Fibroblast of the aortic adventitia (primary cell): Measurements from ENCODE around the gene FRYL. TPM values are rescaled to one million over a fixed set of nuclear protein-coding genes. Genes with fewer than 3 reads are reported as not detected.

Source experiments
- DNase-seq: peaks from one replicate; pipeline ENCODE4 v3.0.0-alpha.2; 2010; ENCODE audit warnings: low read depth
- H3K4me3 ChIP-seq: 2 replicates; pipeline ENCODE4 v1.5.1; 2011; ENCODE audit warnings: low read depth, mild to moderate bottlenecking, control low read depth, low read length, moderate library complexity
- total RNA-seq: library from RNA; depleted of rRNA; stranded (reverse); fragments of >200 nt; gene quantifications from 2 replicates; pipeline ENCODE4 v1.2.3, GENCODE V29; 2012; ENCODE audit warnings: low replicate concordance
- TF ChIP-seq, protein P1 (sequence below): IDR thresholded peaks from 2 replicates; pipeline ENCODE4 v1.5.1; 2011; ENCODE audit warnings: mild to moderate bottlenecking, low read length, control low read depth, inconsistent platforms; ENCODE audit not compliant: insufficient read depth

Gene FRYL
- total RNA-seq, 1 donor = 60.3 TPM

DNA sequence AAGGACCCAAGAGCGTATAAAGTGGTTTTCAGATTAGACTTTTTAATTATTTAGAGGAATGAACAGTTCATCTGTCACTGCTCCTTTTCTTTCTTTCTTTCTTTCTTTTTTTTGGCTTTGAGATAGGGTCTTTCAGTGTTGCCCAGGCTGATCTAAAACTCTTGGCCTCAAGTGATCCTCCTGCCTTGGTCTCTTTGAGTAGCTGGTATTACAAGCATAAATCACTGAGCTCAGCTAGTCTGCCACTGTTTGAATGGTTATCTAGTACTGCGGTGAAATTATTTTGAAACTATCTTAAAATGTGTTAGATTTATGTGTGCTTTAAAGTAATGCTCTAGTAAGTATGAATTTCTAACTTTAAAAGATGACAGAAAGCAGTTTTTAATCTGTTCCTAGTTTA is 6.5 kb upstream of the FRYL start:
- TF ChIP-seq, protein P1, sequence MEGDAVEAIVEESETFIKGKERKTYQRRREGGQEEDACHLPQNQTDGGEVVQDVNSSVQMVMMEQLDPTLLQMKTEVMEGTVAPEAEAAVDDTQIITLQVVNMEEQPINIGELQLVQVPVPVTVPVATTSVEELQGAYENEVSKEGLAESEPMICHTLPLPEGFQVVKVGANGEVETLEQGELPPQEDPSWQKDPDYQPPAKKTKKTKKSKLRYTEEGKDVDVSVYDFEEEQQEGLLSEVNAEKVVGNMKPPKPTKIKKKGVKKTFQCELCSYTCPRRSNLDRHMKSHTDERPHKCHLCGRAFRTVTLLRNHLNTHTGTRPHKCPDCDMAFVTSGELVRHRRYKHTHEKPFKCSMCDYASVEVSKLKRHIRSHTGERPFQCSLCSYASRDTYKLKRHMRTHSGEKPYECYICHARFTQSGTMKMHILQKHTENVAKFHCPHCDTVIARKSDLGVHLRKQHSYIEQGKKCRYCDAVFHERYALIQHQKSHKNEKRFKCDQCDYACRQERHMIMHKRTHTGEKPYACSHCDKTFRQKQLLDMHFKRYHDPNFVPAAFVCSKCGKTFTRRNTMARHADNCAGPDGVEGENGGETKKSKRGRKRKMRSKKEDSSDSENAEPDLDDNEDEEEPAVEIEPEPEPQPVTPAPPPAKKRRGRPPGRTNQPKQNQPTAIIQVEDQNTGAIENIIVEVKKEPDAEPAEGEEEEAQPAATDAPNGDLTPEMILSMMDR = no peak

DNA sequence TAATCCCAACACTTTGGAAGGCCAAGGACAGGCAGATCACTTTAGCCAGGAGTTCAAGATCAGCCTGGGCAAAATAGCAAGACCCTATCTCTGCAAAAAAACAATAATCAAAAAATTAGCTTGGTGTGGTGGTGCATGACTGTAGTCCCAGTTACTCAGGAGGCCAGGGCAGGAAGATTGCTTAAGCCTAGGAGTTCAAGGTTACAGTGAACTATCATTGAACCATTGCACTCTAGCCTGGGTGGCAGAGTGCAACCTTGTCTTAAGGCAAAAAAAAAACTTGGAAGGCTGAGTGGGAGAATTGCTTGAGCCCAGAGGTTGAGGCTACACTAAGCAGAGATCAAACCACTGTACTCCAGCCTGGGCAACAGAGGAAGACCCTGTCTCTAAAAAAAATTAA is 5.2 kb upstream of the FRYL start:
- TF ChIP-seq, protein P1 = no peak
- no peak overlapping the region for H3K4me3 ChIP-seq
- DNase-seq = no peak

More for the DNA sequence above, 6.5 kb upstream of the FRYL start:
- DNase-seq = no peak
- H3K4me3 ChIP-seq = no peak overlapping the region

DNA sequence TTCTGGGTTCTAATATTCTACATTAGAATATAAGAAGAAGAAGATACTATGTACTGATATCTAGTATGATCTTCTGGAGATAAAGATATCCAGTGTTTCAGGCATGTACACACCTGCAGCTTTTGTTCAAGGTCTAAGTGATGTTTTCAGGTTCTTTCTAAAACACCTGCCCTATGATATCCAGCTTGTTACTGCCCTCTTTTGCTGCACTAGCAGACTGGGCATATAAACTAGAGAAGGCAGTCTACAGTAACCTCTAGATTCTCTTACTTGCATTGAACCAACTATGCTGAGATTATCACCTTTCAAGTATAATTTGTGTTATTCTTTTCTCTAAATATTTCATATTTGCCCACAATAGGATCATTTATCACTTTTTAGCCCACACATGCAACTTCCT is 1.9 kb upstream of the FRYL start:
- TF ChIP-seq, protein P1 = no peak
- H3K4me3 ChIP-seq = no peak overlapping the region
- DNase-seq = no peak

DNA sequence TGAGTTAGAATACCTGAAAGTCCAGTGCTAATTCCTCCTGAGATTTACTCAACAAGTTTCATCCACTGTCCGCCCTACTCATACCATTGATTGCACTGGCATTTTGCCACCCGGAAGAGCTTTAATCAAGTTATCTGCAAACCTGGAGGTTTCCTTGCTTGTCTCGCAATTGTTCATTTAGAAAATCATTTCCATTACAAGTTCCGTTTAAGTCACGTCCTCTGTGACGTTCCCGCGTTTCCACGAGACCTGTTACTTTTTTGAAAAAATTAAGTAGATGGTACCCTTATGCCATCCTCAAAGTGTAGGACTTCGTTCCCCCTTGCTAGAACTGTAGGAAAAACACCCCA is 761 bp upstream of the FRYL start:
- DNase-seq = peak; percentile 60
- TF ChIP-seq, protein P1 = no peak
- peak overlapping the region; percentile 72 for H3K4me3 ChIP-seq

DNA sequence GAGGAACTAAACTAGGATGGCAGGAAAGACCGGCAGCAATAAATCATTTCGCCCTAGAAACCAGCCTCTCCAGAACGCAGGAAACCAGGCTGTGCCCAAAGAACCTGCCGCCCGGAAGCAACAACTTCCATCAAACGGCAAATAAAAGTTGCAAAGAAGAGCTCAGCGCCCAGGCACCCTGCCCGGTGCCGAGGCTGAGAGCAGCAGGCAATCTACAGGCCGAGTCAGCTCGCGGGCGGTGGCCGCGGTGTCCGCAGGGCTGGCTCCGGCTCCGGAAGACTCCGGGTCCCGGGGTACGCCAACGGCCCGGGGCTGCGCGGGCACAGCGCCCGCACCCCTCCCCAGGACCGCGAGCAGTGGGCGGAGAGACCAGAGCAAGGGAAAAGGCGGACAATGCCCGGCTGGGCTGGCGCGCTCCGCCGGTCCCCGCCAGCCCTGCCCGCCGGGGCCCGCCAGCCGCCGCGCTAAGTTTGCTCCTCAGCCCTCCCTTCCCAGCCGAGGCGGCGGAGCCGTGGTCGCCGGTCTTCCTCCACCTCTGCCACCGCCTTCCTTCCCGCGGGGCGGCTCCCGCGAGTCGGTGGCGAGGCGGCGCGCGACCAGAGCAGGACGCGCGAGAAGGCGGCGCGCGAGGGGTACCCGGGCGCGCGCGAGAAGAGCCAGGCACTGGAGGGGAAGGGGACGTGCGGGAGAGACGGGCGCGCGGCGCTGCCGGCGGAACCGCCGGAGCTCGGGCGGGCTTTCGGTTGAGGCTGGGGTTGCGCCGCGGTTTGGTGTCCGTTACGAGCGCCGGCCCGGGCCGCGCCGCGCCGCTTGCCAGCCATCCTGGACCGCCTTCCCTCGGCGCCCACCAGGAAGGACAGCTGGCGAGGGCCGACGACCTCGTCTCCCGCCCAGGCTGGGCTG is 733 bp downstream of the FRYL start:
- peak; percentile 44 for DNase-seq
- peak overlapping the region; percentile 88 for H3K4me3 ChIP-seq
- TF ChIP-seq, protein P1 = no peak

DNA sequence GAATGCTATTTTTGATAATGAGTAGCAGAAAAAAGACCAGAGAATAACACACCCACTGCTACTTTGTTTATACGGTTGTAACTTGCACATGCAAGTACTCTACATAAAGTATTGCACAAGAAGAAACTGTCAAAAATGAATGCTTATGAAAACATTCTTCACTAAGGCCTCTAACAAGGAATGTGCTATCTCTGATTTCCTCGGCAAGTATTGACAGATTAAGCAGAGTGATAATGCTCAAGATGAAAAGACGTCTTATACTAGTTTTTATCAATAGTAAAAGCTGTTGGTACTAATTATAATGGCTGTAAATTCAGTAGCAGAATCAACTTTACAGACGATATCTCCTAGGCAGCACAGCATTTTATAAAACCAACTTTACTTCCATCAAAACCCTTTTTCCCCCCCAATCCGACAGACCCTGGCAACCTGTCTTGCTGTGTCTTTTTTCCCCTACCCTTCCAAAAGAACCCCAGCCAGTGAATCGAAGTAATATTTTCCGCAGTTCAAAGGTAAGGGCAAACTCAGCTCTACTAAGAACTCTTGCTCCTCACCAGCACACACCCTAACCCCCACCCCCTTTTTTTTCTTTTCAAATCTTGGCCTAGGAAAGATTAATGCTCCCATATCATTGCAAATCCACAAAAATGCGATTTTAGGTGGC is 1.5 kb downstream of the FRYL start:
- peak; percentile 65 for DNase-seq
- TF ChIP-seq, protein P1 = no peak
- peak overlapping the region; percentile 88 for H3K4me3 ChIP-seq
